Activated CD4-positive, alpha-beta T cell treated with anti-CD3 and anti-CD28 coated beads for 4 hours (primary cell): ENCODE measurements around the gene UBA7.
"Not testable (repeated sequence)": the region's sequence is repeated elsewhere in the genome, so short reads cannot be mapped to it uniquely, and the experiment has no call there.

ENCODE experiments used
- DNase-seq, 2 donors: peaks; one replicate each; pipeline ENCODE4 v3.0.0-alpha.2; 2020

UBA7 gene, protein sequence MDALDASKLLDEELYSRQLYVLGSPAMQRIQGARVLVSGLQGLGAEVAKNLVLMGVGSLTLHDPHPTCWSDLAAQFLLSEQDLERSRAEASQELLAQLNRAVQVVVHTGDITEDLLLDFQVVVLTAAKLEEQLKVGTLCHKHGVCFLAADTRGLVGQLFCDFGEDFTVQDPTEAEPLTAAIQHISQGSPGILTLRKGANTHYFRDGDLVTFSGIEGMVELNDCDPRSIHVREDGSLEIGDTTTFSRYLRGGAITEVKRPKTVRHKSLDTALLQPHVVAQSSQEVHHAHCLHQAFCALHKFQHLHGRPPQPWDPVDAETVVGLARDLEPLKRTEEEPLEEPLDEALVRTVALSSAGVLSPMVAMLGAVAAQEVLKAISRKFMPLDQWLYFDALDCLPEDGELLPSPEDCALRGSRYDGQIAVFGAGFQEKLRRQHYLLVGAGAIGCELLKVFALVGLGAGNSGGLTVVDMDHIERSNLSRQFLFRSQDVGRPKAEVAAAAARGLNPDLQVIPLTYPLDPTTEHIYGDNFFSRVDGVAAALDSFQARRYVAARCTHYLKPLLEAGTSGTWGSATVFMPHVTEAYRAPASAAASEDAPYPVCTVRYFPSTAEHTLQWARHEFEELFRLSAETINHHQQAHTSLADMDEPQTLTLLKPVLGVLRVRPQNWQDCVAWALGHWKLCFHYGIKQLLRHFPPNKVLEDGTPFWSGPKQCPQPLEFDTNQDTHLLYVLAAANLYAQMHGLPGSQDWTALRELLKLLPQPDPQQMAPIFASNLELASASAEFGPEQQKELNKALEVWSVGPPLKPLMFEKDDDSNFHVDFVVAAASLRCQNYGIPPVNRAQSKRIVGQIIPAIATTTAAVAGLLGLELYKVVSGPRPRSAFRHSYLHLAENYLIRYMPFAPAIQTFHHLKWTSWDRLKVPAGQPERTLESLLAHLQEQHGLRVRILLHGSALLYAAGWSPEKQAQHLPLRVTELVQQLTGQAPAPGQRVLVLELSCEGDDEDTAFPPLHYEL

DNA sequence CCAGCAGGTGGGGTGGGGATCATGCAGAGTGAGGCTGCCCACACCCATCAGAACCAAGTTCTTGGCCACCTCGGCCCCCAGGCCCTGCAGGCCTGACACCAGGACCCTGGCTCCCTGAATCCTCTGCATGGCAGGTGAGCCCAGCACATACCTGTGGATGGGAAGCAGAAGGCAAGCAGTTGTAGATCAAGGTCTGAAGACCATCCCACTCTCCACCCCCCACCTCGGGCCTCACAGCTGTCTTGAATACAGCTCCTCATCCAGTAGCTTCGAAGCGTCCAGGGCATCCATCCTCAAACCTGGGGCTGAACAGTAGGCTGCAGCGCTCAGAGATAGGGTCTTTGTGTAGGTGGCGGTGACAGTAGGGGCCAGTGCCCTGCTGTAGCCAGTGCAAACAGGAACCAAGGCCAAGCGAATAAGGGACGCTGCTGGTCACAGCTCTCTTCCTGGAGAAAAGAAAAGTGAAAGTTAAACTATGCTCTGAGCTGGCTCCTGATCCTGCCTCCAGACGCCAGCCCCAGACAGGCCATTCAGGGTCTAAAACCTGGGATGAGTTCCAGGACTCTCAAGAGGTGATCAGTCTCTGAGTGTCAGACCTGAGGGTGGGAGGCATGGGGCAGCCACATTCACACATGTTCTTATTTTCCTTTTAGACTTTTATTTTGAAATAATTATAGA is at the start of gene UBA7:
TSS of gene UBA7 (minus strand) at position 457 of the 678 bp plus-strand sequence. CDS start at position 291, 166 bp downstream.
- peak; percentile 17 to 28 for DNase-seq

DNA sequence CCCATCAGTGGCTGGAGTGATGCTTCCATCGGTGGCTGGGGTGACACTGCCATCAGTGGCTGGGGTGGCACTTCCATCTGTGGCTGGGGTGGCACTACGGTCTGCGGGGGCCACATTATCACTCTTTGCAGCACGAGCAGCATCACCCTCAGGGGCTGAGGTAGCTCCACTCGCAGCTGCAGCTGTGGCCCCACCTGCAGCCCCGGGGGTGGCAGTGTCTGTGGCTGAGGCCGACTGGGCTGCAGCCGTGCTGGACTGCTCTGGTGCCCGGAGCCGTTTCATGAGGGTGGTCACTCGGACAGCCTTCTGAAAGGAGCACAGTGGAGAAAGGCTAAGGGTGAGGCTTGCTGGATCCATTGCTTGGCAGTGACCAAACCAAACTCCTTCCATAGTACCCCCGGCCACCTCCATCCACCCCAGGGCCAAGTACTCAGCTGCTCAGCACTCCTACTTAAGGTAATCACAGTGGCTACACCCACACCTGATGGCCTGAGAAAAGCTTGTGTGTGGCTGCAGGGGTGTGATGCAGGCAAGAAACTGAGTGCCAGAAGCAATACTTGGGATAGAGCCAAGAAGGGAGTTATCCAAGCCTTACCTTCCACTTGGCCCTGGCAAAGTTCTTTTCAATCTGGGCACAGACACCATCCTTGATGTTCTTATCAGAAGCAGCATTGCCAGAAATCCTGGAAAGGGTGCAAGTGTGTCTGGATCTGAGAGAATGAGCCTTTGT is 46.0 kb upstream of the UBA7 start:
- no peak for DNase-seq

DNA sequence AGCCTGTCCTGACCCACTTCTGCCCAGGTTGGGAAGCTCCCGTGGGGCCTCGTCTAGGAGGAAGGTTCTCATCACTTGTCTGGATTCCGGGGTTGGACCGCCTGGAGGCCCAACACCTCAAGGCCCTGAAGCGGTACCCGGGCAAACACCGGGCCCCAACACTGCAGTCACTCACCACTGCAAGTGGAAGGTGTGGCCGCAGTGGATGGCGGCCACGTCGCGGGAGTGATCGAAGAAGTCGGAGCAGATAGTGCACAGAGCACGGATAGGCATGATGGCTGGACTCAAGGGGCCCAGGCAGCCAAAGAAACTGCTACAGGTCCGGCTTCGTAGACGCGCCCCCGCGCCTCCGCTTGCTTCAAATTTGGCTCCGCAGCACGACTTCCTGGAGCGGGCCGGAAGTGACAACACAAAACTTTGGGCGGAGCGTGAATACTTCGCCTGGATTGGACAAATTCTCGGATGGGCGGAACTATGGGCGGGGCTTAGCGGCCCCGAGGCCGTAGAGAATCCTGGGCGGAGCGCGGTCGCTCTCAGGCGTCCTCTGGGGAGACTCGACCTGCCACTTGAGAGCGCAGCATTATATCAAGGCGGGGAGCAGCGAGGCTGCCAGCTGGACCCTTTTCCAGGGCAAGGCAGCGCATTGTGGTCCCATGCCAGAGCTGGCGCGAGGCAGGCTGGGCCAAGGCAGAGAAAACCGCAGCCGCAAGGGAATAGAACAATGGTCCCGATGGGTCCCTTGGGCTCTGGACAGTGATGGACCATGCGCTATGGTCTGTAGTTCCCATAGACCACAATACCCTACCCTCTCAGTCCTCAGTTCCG is 42.6 kb upstream of the UBA7 start, which contains the start of gene TRAIP:
TSS of gene TRAIP (minus strand) at position 384 of the 825 bp plus-strand sequence. CDS start at position 273, 111 bp downstream.
- DNase-seq: peak; percentile 91 to 95

DNA sequence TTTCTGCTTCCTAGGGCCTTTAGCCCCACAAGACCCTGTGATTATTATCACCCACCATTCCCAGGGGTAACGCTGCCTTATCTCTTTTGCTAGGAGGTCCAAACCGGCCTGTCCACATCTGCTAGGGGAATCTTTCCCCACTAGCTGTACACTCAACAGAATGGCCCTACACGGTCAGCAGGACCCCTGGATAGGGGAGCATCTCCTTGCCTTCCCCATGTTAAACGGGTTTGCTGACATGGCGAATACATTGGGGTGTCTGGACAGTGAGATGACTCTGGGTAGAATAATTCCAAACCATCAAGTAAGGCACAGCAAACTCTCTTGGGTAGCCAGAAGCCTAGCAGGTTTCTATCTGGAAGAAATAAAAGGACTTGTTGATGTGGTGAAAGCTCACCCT is 41.9 kb upstream of the UBA7 start:
- no peak for DNase-seq

DNA sequence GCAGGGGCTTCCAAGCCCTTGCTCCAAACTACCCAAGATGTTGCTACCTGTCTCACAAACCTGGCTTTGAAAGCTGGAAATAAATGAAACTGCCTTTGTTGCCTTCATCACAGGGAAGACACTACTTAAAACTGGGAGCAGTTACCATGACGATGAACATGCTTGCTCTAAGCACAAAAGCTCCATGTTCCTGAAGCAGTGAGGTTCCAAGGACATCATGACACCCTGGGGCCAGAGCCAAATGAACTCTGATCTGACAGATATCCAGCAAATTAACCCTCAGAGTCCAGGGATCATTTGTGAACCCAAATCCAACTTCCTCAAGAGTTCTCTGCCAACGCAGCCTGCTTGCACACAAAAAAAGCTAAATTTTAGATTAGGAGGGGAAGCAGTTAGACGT is 31.9 kb upstream of the UBA7 start:
- no peak for DNase-seq

DNA sequence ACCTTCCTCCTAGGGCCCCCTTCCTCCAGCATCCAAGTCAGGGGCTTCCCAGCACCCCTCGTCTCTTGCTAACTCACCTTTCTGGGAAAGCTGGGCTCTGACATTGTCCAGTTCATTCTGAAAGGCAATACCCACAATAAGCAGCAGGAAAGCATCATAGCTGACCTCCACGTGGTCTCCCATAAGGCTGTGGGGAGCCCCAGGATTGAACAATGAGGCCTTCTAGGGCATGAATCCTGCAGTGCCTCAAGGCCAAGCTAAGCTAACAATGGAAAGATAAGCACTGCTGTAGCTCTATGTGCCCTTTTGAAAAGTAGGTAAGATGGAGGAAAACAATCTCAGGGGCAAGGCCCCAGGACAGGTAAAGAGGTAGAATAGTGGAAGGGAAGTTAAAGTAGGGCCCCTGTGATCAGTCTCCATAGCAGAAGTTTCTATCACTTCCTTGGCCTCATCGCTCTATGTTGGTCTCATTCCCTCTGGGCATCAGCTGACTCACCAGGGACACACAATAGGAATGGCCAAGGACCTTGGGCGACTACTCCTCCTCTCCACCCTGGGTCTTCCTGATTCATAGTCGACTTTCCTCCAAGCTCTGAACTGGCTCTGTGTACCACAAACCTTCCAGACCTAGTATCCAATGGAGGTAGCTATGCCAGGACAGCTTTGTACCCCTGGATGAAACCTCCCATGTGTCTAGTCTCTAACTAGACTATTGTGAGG is 30.9 kb upstream of the UBA7 start:
- no peak for DNase-seq

DNA sequence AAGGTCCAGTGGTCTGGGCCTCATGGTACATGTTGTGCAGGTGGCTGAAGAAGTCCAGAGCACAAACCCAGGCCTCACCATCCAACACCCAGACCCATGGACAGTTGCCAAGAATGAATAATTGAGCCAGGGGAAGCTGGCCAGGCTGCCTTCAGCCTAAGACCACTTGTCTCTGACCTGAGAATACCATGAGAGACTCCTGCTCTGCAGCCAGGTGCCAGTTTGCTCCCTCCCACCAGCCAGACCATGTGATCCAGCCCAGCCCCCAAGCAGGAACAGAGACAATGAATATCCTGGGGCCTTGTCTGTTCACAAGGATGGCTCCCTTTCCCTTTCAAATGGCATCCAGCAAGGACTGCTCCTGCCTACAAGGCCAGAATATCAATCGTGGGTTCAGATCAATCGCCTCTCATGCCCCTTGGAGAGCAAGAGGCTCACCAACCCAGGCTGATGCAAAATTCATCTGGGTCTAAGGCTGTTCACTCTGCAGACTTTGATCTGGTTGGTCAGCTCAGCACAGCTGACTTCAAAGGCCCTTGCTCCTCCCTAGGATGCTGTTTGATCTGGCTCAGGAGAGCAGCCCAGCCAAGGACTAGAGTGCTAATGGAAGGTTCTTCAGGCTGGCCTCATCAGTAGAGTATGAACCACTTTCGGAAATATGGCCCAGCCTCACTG is 29.2 kb upstream of the UBA7 start:
- no peak for DNase-seq

DNA sequence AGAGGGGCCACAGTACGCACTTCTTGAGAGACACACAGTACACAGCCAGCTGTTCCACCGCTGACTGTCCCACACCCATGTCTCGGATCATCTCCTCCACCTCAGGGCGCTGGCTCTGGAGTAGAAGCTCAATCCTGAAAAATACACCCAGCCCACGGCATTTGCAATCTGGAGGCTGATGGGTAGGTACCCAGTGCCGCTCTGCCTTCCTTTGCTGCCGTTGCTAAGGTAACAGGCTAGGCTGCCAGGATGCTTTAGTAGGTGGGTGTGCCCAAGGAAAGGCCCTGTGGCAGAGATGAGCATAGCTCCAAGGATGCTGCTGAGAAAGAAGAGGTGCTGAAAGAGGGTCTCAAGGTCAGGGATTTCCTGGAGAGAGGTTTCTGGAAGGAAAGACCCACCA is 28.1 kb upstream of the UBA7 start:
- DNase-seq: no peak

DNA sequence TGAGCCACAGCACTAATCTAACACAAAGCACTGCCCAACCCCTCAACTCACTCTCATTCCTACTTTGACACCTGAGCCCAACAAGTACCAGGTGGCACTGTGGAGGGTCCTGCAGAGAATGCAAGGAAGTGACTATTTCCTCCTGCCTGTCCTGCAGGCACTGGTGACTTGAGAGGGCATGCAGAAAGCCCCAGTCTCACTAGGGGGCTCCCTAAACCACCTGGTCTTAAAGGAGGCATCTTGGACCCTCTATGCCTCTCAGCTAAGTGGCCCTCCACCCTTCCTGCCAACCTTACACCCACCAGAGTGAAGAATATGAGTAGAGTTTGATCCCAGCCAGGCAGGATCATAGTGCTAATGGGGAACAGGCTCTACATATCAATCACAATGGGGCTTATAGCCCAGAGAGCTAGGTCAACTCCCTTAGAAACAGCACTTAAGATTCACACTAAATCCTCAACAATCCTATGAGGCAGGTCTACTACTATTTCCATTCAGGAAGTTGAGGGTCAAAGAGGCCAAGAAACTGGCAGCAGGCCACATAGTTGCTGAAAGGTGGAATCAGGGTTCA is 27.5 kb upstream of the UBA7 start:
- no peak for DNase-seq

DNA sequence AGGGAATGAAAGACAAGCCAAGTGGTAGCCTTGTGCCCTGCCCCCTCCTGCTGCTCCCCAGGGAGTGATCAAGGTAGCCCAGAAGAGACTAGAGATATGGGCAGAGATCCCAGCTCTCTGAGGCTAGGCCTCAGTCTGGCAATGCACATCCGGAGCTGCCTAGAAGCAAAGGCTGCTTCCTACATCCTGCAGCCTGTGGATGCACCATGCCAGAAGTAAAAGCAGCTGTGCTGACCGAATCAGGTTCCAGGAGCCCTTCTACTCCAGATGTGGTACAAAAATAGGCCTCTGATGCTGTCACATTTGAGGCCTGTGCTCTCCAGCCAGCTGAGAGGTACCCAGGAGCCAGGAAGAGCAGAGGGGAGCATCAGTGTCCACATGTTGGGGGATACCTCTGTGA is 26.6 kb upstream of the UBA7 start:
- DNase-seq: no peak

DNA sequence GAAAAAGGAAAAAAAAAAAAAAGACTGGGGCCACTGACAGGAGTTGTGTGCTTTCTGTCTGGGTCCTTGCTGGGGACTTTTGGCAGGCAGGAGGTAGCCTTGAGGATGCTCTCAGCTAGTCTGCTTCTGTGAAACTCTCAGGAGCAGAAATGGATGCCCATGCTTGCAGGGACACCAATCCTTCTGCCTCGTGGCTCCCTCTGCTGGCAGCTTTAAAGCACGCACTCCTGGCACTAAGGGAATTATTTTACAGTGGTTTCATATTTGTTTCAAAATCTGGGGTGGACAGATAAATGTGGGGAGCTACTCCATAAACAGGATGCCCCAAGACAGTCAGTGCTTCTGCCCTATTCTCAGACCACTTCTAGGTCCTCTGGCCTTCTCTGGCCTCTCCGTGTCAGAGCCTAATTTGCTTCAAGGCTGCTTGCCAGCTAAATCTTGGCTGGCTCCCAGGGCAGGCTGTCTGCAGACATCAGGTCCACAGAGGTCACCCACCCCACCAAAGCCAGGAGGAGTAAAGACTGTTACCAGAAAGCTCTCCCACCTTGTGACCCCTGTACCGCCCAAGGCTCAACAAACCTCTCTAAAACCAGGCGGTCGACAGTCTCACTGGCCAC is 25.5 kb upstream of the UBA7 start:
- peak; percentile 74 to 82 for DNase-seq

DNA sequence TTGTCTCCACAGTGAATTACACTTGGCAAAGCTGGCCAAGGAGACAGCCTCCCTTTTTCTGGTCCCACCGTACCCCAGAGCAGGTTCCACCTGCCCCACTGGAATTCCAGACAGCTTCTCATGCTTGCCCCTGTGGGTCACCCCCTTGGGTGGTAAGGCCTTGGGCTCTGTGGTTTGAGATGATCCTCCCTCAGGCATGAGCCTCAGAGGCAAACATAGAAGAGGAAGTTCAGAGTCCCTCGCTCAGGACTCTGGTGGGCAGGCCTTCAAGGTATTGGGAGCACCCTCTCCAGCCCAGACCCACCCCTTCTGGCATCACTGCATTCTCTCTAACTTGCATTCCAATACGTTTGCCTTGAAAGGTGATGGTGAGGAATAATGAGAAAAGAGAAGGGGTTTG is 17.6 kb upstream of the UBA7 start:
- no peak for DNase-seq

DNA sequence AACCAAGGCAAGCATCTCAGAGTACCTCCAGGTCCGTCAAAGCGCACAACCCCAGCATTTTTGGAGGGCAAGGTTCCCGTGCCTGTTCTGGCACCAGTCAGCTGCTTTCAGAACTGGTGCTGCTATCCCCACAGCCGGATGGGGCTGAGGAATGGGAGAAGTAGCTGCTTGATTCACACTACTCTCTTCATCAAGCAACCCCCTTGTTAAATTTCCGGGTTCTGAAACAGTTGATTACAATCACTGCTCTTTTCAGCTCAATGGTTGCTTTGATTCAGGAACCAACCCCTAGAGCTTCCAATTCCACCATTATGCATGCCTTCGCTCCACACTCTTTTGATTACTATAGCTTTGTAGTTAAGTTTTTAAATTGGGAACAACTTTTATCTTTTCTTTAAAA is 12.3 kb upstream of the UBA7 start:
- DNase-seq: no peak

DNA sequence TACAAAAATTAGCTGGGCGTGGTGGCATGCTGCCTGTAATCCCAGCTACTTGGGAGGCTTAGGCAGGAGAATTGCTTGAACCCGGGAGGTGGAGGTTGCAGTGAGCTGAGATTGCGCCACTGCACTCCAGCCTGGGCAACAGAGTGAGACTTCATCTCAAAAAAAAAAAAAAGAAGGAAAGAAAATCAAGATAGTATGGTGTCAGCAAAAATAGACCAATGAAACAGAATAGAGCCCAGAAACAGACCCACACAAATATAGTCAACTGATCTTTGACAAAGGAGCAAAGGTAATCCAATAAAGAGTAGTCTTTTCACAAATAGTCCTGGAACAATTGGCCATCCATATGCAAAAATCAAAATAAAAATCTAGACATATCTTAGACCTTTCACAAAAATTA is 9.4 kb upstream of the UBA7 start:
- not testable (repeated sequence) for DNase-seq

DNA sequence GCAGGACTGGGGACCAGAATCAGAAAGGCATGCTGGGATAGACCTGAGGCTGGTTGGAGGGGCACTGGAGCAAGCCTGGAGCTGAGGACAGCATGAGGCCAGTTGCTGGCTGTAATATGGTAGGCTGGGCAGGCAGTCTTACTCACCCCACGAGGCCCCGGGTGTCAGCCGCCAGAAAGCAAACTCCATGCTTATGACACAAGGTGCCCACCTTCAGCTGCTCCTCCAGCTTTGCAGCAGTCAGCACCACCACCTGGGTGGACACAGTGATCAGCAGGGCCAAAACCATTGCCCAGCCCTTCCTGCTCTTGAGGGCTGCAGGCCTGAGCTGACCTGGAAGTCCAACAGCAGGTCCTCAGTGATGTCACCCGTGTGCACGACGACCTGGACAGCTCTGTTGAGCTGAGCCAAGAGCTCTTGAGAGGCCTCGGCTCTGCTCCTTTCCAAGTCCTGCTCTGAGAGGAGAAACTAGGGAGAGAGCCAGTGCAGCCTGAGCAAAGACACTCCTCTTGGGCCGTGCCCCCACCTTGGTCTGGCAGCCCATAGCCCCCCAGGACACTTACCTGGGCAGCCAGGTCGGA is 747 bp downstream of the UBA7 start:
- no peak for DNase-seq

DNA sequence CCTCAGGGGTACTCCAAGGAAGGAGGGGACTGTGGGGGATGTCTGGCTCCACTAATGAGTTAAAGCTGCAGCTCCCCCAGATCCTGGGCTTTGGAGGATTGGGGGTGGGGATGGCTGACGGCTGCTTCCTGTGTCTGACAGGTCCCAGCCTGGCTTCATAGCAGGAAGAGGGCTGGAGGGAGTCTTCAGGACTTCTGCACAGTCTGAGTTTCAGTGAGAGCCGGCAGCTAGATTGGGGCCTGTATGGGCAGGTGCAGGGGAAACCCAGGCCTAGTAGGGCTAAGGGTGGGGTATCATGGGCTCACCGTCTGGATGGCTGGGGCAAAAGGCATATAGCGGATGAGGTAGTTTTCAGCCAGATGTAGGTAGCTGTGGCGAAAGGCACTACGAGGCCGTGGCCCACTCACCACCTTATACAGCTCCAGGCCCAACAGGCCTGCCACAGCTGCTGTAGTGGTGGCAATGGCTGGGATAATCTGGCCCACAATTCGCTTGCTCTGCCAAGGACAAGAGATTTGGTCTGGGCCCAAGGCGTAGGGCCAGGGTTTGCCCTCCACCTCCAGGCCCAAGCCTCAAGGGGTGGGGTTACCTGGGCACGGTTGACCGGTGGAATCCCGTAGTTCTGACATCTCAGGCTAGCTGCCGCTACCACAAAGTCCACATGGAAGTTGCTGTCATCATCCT is 6.2 kb downstream of the UBA7 start:
- DNase-seq: no peak

DNA sequence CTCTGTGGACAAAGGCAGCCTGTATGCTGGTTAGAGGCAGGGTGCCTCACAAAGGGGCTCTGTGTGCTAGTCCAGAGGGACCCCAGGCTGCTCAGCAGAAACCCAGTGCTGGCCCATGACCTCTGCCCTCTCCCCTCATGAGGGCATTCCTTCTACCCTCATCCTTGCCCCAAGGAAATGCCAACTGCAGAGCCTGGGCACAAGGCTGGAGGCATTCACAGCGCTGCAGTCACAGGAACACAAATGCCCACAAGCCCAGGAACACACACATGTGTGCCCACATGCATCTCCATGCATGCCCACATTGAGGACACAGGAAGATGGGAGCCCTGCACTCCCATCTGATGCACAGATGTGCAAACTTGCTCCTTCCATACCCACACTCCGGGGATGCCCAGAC is 6.9 kb downstream of the UBA7 start:
- DNase-seq: no peak
